A549 treated with DMSO at 1 μM for 4 hours (cell line): ENCODE results near the gene UNC80. TPM values are rescaled to one million over a fixed set of nuclear protein-coding genes. Genes with fewer than 3 reads are reported as not detected.

Source experiments
- total RNA-seq: library from RNA; stranded (reverse); fragments of 200-300 nt; extraction: Qiagen RNA extraction; gene quantifications from 5 replicates; pipeline ENCODE4 v1.2.3, GENCODE V29; 2022; ENCODE audit warnings: low read depth

Gene UNC80, protein sequence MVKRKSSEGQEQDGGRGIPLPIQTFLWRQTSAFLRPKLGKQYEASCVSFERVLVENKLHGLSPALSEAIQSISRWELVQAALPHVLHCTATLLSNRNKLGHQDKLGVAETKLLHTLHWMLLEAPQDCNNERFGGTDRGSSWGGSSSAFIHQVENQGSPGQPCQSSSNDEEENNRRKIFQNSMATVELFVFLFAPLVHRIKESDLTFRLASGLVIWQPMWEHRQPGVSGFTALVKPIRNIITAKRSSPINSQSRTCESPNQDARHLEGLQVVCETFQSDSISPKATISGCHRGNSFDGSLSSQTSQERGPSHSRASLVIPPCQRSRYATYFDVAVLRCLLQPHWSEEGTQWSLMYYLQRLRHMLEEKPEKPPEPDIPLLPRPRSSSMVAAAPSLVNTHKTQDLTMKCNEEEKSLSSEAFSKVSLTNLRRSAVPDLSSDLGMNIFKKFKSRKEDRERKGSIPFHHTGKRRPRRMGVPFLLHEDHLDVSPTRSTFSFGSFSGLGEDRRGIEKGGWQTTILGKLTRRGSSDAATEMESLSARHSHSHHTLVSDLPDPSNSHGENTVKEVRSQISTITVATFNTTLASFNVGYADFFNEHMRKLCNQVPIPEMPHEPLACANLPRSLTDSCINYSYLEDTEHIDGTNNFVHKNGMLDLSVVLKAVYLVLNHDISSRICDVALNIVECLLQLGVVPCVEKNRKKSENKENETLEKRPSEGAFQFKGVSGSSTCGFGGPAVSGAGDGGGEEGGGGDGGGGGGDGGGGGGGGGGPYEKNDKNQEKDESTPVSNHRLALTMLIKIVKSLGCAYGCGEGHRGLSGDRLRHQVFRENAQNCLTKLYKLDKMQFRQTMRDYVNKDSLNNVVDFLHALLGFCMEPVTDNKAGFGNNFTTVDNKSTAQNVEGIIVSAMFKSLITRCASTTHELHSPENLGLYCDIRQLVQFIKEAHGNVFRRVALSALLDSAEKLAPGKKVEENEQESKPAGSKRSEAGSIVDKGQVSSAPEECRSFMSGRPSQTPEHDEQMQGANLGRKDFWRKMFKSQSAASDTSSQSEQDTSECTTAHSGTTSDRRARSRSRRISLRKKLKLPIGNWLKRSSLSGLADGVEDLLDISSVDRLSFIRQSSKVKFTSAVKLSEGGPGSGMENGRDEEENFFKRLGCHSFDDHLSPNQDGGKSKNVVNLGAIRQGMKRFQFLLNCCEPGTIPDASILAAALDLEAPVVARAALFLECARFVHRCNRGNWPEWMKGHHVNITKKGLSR (N-terminal part only)
- not detected in 5 replicates for total RNA-seq

DNA sequence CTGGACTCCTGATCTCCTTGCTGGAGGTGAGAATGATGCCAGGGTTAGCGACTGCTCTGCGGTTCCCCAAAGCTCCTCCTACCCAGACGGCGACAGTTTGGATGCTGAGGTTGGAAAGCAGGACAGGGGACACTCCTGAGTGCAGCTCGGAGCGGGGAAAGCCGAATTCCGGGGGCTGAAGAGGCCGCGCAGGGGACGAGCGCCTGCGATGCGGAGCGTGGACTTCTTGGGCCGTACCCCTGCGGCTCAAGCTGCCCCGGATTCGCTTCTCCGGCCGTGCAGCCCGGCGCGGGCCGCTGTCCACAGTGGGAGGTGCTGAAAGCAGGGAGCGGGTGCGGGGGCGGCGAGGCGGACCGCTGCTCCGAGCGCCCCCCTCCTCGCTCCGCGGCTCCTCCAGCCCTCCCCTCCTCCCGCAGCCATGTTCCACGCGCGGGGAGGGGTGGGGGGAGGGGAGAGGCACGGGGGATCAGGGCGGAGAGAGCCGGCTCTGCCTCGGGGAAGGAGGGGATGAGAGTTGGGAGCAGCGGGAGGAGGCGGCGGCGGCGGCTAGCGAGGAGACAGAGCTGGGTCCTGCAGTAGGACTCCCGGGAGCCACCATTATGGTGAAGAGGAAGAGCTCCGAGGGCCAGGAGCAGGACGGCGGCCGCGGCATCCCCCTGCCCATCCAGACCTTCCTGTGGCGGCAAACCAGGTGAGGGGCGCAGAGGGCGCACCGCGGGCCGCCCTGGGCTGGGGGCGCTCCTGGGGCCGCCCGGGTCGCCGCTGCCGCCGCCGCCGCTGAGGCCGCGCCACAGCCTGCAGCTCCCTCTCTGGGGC, at the start of gene UNC80:
TSS of gene UNC80 (plus strand) at position 359 of the 816 bp plus-strand sequence. CDS start at position 600, 241 bp downstream.

DNA sequence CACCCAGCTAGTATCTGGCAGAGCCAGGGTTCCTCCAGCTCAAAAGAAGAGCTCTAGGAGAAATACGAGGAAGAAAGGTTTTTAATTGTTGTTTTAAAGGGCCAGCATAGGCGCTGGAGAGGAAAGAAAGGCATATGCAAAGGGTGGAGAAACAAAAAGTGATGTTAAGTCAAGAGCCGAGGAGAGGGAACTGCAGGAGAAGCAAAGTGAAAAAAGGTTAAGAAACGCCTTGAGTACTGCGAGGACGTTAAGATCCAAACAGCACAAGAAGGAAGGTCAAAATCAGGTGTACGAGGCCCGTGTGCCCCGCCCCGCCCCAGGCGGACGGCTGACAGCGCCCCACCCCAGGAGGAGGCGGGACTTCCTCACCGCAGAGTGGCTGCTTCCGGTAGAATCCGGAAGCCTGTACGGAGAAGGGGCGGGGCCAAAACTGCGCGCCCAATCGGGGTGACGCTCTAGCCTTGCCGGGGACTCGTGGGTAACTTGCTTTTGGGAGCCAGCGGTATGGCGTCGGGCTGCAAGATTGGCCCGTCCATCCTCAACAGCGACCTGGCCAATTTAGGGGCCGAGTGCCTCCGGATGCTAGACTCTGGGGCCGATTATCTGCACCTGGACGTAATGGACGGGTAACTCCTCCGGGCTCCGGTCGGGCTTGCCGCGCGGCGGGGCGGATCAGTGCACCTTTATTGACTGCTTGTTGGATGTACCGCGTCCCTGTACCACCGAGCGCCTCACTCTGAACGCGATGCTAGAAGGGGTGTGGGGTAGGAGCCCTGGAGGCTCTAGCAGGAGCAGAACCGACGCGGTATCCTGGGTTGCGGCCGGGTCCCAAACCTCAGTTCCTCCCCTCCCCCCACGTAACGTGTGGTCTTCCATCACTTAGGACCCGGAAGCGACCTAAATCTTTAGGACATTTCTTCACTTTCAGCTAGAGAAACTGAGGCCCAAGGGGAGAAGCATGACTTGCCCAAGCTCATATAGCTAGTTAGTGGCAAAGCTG, 230.8 kb downstream of the UNC80 start, which contains the start of gene RPE:
TSS of gene RPE (plus strand) at position 481 of the 1,000 bp plus-strand sequence. CDS start at position 505, 24 bp downstream.

Other genes with a start within 250 kb of the UNC80 start
- gene RPE, start 230.8 kb downstream of the UNC80 start, total RNA-seq: 58.9 to 69.4 TPM (median 68.0 TPM) in 5 replicates